Testis (tissue), 2 donors: ENCODE measurements around the gene FKBP1B.

ENCODE experiments used
- CTCF ChIP-seq, 3 experiments: fragments of 450-650 bp in 2 of 3; fragments of 200-600 bp in 1 of 3; sonication (generic) in 1 of 3; IDR thresholded peaks; one replicate each; pipeline ENCODE4 v1.5.1; 2016 to 2019; ENCODE audit warnings: antibody characterized with exemption in 3 of 3, mild to moderate bottlenecking in 2 of 3, moderate library complexity in 1 of 3
- POLR2A ChIP-seq: fragments of 450-650 bp; IDR thresholded peaks from one replicate; pipeline ENCODE4 v1.6.1; 2017; ENCODE audit warnings: antibody characterized with exemption, mild to moderate bottlenecking, moderate library complexity

- TF ChIP-seq CTCF (IDR thresholded peaks at IDR 0.05) (no peak), POLR2A (no peak)
Observed at GRCh38 chr2:24072259-24072658, 22.7 kb downstream of the FKBP1B start.
